GM18870 (cell line): ENCODE measurements around the gene HES5.

Experiments used
- ATAC-seq: cut with Tn5 transposase; IDR thresholded peaks from one replicate; pipeline ENCODE4 v1.9.1; 2021; ENCODE audit warnings: moderate library complexity; ENCODE audit not compliant: unreplicated experiment

HES5 gene

DNA sequence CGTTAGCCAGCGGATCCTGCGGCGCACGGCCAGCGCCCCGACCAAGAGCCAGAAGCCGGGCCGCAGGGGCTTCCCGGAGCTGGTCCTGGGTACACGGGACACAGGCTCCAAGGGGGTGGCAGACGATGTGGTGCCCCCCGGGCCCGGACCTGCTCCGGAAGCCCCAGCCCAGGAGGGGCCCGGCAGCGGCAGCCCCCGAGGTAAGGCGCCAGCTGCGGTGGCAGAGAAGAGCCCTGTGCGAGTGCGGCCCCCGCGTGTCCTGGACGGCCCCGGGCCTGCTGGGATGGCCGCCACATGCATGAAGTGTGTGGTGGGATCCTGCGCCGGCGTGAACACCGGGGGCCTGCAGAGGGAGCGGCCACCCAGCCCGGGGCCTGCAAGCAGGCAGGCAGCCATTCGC is 27.9 kb downstream of the HES5 start:
- no peak for ATAC-seq

DNA sequence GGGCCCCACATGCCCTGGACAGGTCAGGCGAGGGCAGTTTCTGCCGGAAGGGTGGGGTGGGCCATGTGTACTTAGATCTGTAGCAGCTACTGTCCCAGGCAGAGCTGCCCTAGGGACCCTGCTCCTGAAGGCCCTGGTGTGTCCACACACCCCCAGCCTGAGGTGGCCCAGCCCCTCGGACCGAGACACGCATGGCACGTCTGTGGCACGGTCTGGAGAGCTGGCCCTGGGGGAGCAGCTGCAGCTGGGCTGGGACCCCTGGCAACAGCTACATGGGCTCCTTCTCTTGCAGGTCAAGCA is 28.3 kb downstream of the HES5 start:
- ATAC-seq, result no peak

DNA sequence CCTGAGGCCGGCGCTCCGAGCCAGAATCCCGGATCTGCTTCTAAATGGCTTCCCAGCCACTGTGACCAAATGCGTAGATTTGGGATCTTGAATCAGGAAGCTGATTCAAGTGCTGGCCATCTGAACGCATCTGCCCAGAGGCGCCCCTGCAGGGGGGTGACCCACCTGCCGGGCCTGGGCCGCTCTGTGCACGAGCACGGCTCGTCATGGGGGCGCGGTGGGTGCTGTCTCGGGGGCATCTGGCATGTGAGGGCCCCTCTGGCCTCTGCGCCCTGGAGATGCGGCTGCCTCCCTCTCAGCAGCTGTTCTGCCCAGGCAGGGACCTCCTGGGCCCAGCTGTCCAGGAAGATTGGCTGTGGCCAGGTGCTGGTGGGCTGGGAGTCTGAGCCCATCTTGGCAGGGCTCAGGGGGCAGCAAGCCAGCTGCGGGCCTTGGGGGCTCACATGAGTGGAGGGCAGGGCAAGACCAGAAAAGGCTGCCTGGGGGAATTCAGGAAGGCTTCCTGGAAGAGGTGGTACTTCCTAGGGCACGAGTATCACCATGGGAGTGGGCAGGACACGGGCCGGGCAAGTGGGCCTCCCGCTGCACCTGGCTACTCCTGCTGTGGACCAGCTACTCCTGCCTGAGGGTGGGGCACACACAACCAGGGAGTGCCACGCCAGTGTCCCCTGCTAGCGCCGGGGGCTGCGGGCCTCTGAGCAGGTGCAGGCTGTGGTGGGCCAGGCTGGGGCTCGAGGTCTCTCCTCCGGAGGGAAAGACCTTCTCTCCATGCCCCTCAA is 28.8 kb downstream of the HES5 start:
- no peak for ATAC-seq

DNA sequence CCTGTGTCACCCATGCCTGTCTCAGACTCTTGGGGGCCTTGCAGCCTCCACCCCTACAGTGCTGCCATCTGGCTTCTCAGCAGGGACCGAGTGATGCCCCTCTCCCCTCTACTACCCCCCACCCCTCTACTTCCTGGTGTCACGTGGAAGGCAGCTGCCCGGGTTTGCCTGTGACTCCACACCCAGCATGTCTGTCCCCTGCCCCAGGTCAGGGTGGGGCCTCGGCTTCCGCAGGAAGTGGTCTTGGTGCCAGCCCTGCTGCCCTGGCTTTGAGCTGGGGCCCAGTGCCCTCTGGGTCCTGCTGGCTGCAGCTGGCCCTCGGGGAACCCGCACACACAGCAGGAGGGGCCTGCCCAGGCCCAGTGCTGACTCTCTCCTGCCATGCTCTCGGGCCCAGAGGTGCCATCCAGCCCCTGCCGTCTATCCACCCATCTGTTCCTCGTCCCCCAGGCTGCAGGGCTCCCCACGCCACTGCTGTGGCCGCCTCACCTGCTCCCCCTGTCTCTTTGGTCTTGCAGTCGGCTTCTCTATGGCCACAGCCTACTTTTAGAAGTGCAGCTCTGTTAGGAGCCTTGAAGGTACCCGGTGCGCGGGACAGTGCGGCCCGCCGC is 30.0 kb downstream of the HES5 start:
- ATAC-seq, result no peak

DNA sequence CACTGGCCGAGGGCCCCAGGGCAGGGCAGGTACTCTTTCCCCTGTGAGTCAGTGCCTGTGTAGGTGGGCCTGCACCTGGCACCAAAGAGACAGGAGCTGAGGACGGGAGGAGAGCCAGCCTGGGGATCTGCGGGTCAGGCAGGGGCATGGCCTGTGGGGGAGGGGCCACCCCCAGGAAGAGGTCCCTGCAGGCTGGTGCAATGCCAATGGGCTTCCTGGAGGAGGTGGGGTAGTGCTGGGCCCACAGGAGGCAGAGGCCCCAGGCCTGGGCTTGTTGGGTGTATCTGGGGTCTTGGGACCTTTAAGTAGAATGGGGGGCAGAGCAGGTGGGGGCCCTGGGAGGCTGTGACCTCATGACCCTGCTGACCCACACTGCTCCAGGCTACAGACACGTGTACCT is 30.8 kb downstream of the HES5 start:
- no peak for ATAC-seq

DNA sequence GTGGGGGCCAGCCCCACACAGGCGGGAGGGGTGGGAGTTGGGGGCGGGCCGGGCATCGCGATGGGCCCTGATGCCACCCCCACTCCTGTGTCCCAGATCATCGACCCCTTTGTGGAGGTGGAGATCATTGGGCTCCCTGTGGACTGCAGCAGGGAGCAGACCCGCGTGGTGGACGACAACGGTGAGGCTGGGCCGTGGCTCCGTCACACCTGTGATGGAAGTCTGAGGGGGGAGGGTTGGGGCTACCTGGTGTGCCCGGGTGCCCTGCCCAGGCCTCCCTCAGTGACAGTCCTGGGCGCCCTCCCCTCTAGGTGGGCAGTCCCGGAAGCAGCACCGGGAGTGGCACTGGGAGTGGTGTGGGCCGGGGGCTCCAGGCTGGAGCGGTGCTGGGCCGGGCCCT is 31.4 kb downstream of the HES5 start:
- ATAC-seq, result no peak

DNA sequence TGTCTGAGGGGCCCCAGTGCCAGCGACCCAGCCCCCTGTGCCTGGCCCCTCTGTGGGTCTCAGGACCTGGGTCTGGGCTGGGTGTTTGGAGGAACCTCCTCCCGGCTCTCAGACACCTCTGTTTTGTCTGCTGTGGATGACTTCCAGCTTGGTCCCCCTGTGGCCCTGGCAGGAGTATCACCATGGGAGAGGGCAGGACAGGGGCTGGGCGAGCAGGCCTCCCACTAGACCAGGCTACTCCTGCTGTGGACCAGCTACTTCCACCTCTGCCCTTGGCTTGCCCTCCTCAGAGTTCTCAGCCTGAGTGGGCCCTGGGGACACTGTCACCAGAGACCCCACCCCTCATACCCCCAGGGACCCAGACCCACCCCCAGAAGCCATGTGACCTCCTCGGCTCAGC is 32.2 kb downstream of the HES5 start:
- no peak for ATAC-seq

DNA sequence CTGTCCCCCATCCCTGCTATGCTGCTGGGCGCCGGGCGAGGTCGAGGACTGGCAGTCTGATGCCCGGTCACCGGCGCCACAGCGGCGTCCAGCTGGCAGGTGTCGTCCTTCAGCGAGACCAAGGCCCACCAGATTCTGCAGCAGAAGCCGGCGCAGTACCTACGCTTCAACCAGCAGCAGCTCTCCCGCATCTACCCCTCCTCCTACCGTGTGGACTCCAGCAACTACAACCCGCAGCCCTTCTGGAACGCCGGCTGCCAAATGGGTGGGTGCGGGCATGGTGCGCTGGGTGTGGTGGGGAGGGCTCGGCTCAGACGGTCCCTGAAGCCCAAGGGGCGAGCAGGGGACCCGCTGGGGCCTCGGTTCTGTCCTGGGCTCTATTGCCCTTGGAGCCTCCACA is 33.3 kb downstream of the HES5 start:
- ATAC-seq, result no peak

DNA sequence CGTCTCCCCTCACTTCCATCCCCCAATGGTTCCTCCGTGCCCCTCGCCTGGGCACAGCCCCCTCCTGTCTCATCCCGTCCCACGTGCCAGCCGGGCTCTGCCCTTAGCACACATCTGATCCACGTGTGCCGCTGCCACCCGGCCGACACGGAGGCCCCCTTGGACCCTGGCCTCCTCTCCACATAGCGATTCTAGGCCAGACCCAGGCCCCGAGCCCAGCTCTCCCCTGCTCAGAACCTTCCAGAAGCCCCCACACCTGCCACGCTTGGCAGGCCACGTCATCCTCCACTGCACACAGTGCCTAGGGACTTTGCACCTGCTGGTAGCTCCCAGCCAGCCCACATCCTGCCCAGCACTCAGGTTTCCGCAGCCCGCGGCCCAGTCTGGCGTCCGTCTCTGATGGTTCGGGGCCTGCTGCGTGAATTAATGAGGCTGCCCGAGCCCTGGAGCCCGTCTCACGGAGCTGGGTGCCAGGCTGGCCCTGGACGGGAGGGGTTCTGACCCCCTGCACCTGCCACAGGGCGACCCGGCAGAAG is 33.9 kb downstream of the HES5 start:
- ATAC-seq, result no peak

DNA sequence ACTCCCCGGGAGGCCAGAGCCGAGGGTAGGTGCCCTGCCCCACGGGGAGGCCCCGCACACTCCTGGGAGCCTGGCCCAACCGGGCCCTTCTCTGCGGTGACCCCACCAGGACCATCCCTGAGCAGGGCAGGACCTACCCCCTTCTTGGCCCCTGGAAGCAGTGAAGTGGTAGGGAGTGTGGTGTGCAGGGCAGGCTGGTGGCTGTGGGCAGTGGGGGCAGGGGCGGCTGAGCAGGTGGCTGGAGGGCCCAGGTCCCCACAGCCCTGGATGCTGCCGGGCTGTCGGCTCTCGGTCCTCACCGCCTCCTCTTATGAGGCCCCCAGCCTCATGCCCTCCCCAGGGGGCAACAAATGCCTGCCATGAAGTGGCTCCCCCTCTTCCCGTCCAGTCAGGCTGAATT is 34.5 kb downstream of the HES5 start:
- ATAC-seq, result no peak

DNA sequence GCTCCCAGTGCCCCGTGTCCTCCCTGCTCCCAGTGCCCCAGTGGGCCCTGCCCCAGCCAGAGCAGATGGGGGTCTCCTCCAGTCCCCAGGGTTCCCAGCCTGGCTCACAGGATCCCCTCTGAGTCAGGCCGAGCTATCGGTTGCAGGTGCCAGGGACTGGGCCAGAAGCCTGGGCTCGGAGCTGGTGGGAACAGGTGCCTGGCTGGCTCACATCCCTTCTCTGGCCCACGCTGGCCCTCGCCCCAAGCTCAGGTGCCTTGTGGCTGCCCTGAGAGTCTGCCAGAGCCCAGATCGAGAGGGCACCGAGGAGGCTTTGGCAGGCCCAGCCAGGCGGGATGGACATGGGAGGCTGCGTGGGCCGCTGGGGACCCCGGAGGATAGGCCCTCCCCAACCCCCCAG is 35.0 kb downstream of the HES5 start:
- no peak for ATAC-seq

DNA sequence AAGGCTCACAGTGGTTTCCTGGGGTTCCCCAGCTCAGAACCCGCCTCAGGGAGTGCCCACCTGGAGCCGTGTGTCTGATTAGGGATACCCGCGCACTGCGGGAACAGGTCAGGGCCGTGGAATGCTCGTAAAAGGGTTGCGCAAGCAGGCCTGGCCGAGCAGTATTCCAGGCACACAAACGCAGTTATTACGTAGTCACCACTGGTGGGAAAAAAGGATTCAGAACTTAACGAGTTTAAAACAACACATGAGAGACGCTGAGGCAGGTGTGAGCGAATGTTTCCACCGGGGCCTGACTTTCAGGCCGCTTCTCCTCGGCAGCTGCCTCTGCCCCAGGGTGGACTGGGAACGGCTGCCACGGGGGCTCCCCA is 35.8 kb downstream of the HES5 start:
- ATAC-seq, result no peak

DNA sequence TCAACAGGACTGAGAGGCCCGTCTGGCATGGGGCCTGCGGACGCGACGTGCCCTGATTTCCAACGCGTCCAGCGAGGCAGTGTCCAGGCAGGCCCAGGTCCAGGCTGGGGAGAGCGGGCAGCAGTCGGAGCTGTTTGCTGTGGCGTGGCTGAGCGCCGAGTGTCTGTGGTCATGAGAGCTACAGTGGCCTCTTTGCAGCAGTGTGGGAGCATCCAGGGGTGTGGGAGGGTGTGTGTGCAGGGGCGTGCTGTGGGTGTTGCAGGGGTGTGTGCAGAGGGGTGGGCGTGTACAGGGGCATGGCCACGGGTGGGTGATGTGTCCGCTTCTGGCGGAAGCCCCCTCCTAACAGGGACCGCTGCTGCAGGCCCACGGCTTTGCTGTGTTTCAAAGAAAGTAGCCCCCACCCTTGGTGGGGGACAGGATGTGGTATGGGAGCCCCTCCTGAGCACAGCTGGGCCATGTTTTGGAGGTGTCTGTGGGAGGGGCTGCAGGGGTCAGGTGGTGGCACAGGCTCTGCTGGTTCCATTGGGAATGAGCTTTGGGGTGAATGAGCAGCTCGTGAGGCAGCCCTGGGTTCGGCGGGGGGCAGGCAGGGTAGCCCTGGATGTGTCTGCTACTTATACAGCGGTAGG is 36.3 kb downstream of the HES5 start:
- no peak for ATAC-seq

DNA sequence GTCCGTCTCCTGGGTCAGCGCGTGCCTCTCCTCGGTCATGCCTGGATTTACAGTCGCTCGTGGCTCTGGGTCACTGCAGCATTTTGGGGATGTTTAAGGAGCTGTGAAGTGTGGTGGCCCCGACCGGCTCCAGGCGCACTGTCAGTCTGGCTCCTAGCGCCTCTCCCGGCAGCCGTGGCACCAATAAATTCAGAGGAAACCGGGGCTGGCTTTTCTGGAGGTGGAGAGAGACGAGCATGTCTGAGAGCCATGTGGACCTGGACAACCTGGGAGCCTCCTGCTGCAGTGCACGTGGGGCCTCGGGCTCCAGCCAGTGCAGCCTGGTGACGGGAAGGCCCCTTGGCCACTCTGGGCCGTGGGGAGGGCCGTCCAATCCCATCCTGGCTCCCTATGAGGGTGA is 36.8 kb downstream of the HES5 start:
- ATAC-seq, result no peak

DNA sequence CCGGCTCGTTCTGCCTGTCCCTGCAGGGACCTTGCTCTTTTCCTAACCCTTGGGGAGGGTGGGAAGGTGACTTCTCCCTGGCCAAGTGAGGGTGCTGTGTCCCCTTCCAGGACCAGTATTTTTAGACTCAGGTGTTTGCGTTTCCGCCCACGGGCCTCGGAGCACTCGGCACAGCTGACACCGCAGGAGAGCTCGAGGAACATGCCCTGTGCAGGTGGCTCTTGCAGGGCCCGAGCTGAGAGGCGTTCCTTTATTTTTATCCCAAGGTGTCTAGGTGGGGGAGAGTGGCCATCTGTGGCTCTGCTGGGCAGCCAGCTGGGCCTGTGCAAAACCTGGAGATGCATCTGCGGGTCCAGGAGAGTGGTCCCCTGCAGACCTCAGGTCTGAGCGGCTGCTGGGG is 38.0 kb downstream of the HES5 start:
- no peak for ATAC-seq

DNA sequence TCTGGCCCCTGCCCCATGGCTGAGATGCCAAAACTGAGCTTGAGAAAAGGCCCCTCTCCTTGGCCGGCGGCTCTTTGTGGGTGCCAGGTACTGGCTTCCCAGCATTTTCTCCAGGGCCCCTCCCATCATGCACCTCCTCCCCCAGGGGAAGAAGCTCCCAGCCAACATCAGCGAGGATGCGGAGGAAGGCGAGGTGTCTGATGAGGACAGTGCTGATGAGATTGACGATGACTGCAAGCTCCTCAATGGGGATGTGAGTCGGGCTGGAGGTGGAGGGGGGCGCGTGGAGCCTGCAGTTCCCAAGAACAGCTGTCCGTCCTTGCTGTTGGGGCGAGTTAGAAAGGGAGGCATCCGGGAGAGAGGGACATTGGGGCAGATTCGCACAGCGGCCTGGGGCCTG is 40.4 kb downstream of the HES5 start:
- ATAC-seq, result no peak

DNA sequence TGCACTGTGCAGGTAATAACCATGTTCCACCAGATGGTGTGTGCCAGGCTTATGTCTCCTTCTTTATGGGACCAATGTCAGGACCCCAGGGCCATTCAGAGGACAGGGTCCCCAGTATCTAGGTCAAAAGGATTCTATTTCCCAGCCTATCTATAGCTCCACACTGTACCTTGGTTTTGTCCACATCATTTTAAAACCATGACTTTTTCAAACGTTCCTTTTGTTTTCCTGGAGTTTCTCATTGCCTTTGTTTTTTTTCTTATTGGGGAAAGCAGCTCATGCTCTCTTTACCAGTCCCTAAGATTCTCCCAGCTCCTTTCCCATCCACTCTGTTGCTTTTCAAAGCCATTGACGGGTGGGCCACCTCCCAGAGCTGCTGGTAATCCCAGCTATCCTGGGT is 41.4 kb downstream of the HES5 start:
- no peak for ATAC-seq

DNA sequence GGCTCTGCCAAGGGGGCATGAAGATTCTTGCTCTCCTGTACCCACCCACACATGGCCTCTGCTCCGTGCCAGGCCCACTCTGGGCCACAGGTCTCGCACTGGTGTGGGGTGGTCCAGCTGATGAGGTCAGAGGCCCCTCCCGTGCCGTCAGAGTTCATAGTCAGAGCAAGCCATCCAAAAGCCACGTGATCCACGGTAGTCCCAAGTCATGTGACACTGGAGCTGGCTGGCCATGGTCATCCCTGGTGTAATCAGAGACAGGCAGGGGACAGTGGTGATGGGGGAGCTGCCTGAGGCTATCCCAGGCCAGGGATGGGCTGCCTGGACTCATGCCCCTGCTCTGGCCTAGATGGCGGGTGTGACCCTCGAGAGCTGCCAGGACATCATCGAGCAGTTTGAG is 43.5 kb downstream of the HES5 start:
- no peak for ATAC-seq

DNA sequence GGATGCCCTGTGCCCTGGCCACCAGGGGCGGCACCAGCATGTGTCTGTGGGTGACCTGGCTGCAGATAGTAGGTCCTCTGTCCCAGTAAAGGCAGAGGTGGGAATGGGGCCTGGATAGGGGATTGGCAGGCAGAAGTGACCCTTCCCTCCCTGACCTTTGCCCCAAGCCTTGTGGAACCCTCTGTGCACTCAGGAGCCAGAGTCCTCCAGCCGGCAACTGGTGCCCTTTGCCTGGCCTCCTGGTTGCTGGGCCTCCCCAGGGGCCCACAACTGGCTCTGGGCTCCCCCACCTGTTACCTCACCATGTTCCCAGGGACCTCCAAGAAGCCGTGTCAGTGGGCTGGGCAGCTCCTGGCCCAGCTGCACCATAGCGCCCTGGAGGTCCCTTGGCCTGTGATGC is 44.0 kb downstream of the HES5 start:
- no peak for ATAC-seq

DNA sequence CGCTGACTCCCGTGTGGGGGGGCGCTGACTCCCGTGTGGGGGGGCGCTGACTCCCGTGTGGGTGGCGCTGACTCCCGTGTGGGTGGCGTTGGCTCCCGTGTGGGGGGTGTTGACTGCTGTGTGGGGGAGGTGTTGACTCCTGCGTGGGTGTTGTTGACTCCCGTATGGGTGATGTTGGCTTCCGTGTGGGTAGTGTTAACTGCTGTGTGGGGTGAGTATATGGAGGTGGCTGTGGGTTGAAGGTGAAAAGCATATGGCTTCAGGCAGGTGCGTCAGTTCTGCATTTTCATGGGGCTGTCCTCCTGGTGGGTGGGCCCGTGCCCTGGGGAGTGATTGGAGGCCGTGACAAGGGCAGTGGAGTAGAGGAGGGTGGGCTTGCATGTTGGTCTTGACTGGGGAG is 46.1 kb downstream of the HES5 start:
- ATAC-seq, result no peak

DNA sequence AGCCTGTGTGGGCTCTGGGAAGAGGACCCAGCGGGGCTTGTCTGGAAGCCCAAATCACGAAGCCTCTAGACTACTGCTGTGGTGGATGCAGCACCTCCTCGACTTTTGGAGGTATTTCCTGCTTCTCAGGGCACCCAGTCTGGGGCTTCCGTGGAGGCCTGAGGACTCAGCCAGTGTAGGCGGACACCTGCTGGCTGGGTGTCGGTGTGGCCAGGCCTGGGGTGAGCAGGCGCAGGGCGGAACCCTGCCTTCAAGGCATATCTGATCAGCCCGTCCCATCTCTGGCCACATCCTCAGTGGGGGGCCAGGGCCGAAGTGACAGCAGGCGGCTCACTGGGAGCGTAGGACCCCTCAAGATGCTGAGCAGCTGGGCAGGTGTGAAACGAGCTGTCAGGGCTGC is 47.0 kb downstream of the HES5 start:
- no peak for ATAC-seq

DNA sequence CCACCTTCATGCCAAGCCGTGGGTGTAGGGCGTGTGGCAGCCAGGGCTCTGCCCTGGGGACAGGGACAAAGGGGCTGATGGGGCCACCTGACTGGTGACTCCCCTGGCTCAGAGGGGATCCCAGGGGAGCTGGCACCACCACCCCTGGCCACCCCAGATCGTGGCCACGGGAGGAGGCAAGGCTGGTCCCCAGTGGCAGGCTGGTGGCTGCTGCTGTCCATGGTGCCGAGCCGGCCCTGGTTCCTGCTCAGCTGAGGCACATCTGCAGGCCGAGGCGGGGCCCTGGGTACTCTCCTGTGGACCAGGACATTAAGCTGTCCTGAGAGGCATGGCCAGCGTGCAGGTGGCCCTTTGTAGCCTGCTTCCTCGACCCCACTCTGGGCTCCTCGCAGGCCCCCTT is 47.5 kb downstream of the HES5 start:
- no peak for ATAC-seq

DNA sequence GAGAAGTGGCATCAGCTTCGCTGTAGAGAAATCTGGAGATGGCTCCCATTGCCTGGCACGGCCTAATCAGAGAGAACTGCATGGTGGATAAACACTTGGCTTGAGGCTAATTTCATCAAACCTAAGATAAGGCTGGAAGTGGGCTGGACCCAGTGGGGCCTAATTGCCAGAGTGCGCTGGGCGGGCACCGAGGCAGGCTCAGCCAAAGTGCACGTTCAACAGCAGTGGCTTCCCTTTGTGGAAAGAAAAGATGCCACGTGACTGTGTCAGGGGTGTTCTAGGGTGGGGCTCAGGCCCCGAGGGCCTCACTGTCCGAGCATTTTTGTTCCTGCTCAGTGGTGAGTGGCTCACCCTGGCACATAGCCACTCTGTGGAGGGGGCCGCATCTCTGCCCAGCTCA is 48.2 kb downstream of the HES5 start:
- no peak for ATAC-seq
